PFSK-1 (cell line): ENCODE results near the gene DPPA2.

Experiments used
- POLR2AphosphoS5 ChIP-seq: IDR thresholded peaks from 2 replicates; pipeline ENCODE4 v1.6.1; 2012; ENCODE audit warnings: low read depth, mild to moderate bottlenecking, control low read depth, low read length, moderate library complexity
- REST ChIP-seq, 2 experiments: IDR thresholded peaks; 2 replicates each; pipeline versions ENCODE4 v1.6.1 to v1.8.0; 2011 to 2012; ENCODE audit warnings: low read depth in 2 of 2, low read length in 2 of 2, control low read depth in 1 of 2, inconsistent platforms in 1 of 2, mild to moderate bottlenecking in 1 of 2, moderate library complexity in 1 of 2; ENCODE audit not compliant: insufficient read depth in 1 of 2
- TAF1 ChIP-seq: IDR thresholded peaks from 2 replicates; pipeline ENCODE4 v1.6.1; 2012; ENCODE audit warnings: low read length, control low read depth, borderline replicate concordance; ENCODE audit not compliant: insufficient read depth

- no peak for TF ChIP-seq REST (IDR thresholded peaks at IDR 0.05; ENCODE audit: insufficient read depth in 1 of 2, low read depth in 2 of 2, low read length in 2 of 2)
- TF ChIP-seq TAF1, result no peak
- no peak for TF ChIP-seq POLR2AphosphoS5
Observed at GRCh38 chr3:109316162-109316730, at the start of gene DPPA2.
